Osteocyte (in vitro differentiated cells): Measurements from ENCODE around the gene PDE4A. TPM values are rescaled to one million over a fixed set of nuclear protein-coding genes. Genes with fewer than 3 reads are reported as not detected.

Experiments used
- DNase-seq: peaks from one replicate; pipeline ENCODE4 v3.0.0; 2021; ENCODE audit warnings: mixed read lengths; ENCODE audit not compliant: unreplicated experiment; ENCODE audit errors: extremely low spot score
- H3K27ac Mint-ChIP-seq: one replicate; pipeline ENCODE4 v1.8.0; 2021; ENCODE audit warnings: mild to moderate bottlenecking, mixed read lengths; ENCODE audit not compliant: unreplicated experiment
- H3K27me3 Mint-ChIP-seq: one replicate; pipeline ENCODE4 v1.8.0; 2021; ENCODE audit warnings: mixed read lengths; ENCODE audit not compliant: unreplicated experiment
- H3K36me3 Mint-ChIP-seq: one replicate; pipeline ENCODE4 v1.8.0; 2021; ENCODE audit warnings: mixed read lengths; ENCODE audit not compliant: unreplicated experiment
- H3K4me1 Mint-ChIP-seq: one replicate; pipeline ENCODE4 v1.8.0; 2021; ENCODE audit warnings: mixed read lengths; ENCODE audit not compliant: unreplicated experiment
- H3K4me3 Mint-ChIP-seq: one replicate; pipeline ENCODE4 v1.8.0; 2021; ENCODE audit warnings: mild to moderate bottlenecking, moderate library complexity, mixed read lengths; ENCODE audit not compliant: unreplicated experiment
- H3K9me3 Mint-ChIP-seq: one replicate; pipeline ENCODE4 v1.8.0; 2021; ENCODE audit warnings: mixed read lengths; ENCODE audit not compliant: unreplicated experiment
- CTCF ChIP-seq: fragments of 200-600 bp; sonication (generic); IDR thresholded peaks from 2 replicates; pipeline ENCODE4 v1.5.0; 2021; ENCODE audit warnings: antibody characterized with exemption, mild to moderate bottlenecking, moderate library complexity
- total RNA-seq: library from RNA; stranded (reverse); gene quantifications from 2 replicates; pipeline ENCODE4 v1.2.1, GENCODE V29; 2021

The PDE4A gene
- total RNA-seq, 1 donor from 2014 or later = 12.7 TPM

- peaks cover 55% of the 10 kb centered on the region for H3K27me3 Mint-ChIP-seq
- no peak for TF ChIP-seq CTCF
- DNase-seq = no peak
Observed at GRCh38 chr19:10421240-10422045, 1.1 kb downstream of the PDE4A start.

GRCh38 chr19:10422046-10422461 is 1.7 kb downstream of the PDE4A start:
- Mint-ChIP-seq H3K9me3 (no peaks in the 10 kb centered on the region), H3K27me3 (peaks cover 50% of the 10 kb centered on the region), H3K27ac (no peak overlapping the region), H3K4me1 (peaks cover 29% of the 10 kb centered on the region), H3K36me3 (no peaks in the 10 kb centered on the region), H3K4me3 (peak overlapping the region; percentile 33)
- TF ChIP-seq CTCF = no peak
- no peak for DNase-seq

More at GRCh38 chr19:10421240-10422045, 1.1 kb downstream of the PDE4A start:
- H3K9me3 Mint-ChIP-seq = no peaks in the 10 kb centered on the region
- H3K36me3 Mint-ChIP-seq = no peaks in the 10 kb centered on the region
- H3K4me1 Mint-ChIP-seq = peaks cover 32% of the 10 kb centered on the region
- no peak overlapping the region for H3K27ac Mint-ChIP-seq
- H3K4me3 Mint-ChIP-seq = peak overlapping the region; percentile 55

- Mint-ChIP-seq H3K27me3 (peaks cover 45% of the 10 kb centered on the region), H3K9me3 (no peaks in the 10 kb centered on the region), H3K36me3 (no peaks in the 10 kb centered on the region), H3K4me3 (no peak overlapping the region), H3K4me1 (peaks cover 29% of the 10 kb centered on the region), H3K27ac (no peak overlapping the region)
- no peak for DNase-seq
- TF ChIP-seq CTCF = no peak
Observed at GRCh38 chr19:10422846-10423245, 2.5 kb downstream of the PDE4A start.

GRCh38 chr19:10424011-10424637 is 3.8 kb downstream of the PDE4A start:
- peak; percentile 99 for TF ChIP-seq CTCF
- H3K4me3 Mint-ChIP-seq = peak overlapping the region; percentile 59
- H3K4me1 Mint-ChIP-seq = peaks cover 19% of the 10 kb centered on the region
- no peaks in the 10 kb centered on the region for H3K9me3 Mint-ChIP-seq
- no peaks in the 10 kb centered on the region for H3K36me3 Mint-ChIP-seq
- DNase-seq = peak; percentile 94
- no peak overlapping the region for H3K27ac Mint-ChIP-seq
- peaks cover 36% of the 10 kb centered on the region for H3K27me3 Mint-ChIP-seq

- Mint-ChIP-seq H3K27me3 (peaks cover 13% of the 10 kb centered on the region), H3K27ac (no peak overlapping the region), H3K36me3 (no peaks in the 10 kb centered on the region), H3K4me3 (no peak overlapping the region), H3K4me1 (peaks cover 16% of the 10 kb centered on the region), H3K9me3 (no peaks in the 10 kb centered on the region)
- TF ChIP-seq CTCF = no peak
- no peak for DNase-seq
Observed at GRCh38 chr19:10427169-10427568, 6.8 kb downstream of the PDE4A start.
